ENCODE data around the gene ZMIZ1.

Gene ZMIZ1

DNA sequence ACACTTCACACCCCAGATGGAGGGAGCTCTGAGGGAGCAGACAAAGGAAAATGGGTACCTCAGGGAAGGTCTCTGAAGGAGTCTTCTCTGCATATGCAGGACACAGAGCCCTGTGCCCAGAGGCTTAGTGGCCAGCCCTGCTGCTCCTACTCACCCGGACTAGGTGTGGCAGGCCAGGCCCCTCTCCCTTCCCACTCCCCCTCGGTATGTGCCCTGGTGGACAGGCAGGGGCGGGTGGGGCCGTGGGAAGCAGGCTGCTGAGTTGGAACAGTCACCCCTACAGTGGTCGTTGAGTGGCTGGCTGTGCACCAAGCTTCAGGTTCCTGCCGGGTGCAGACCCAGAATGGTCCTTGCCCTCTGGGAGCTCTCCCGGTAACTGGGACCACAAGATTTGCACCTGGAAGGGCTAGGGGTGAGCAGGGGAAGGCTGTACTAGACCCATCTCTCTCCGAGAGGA, 68.6 kb downstream of the ZMIZ1 start:
- TF ChIP-seq, protein P1, sequence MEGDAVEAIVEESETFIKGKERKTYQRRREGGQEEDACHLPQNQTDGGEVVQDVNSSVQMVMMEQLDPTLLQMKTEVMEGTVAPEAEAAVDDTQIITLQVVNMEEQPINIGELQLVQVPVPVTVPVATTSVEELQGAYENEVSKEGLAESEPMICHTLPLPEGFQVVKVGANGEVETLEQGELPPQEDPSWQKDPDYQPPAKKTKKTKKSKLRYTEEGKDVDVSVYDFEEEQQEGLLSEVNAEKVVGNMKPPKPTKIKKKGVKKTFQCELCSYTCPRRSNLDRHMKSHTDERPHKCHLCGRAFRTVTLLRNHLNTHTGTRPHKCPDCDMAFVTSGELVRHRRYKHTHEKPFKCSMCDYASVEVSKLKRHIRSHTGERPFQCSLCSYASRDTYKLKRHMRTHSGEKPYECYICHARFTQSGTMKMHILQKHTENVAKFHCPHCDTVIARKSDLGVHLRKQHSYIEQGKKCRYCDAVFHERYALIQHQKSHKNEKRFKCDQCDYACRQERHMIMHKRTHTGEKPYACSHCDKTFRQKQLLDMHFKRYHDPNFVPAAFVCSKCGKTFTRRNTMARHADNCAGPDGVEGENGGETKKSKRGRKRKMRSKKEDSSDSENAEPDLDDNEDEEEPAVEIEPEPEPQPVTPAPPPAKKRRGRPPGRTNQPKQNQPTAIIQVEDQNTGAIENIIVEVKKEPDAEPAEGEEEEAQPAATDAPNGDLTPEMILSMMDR (conservative IDR thresholded peaks at IDR 0.05), result no peak
- TF ChIP-seq ZFX (IDR thresholded peaks at IDR 0.05), result no peak
- no peak overlapping the region for H3K27ac ChIP-seq

DNA sequence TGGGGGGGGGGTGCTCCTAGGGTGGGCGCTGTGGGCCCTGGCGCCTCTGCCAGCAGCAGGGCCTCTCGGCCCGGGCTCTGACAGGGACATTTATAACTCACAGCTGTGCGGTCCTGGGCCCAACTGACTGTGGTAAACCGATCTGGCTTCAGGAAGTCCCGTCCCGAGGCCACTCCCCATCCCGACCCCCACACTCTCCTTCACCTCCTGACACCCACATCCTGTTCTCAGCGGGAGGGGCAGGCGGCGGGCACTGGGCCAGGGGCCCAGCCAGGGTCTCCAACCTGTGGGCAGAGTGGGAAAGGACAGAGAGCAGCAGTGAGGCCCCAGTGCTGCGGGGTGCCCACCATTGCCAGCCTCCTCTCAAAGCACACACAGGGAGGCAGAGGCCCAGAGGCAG, 69.1 kb downstream of the ZMIZ1 start:
- H3K27ac ChIP-seq, result no peak overlapping the region
- TF ChIP-seq, protein P1 (conservative IDR thresholded peaks at IDR 0.05), result no peak
- no peak for TF ChIP-seq ZFX (IDR thresholded peaks at IDR 0.05)

DNA sequence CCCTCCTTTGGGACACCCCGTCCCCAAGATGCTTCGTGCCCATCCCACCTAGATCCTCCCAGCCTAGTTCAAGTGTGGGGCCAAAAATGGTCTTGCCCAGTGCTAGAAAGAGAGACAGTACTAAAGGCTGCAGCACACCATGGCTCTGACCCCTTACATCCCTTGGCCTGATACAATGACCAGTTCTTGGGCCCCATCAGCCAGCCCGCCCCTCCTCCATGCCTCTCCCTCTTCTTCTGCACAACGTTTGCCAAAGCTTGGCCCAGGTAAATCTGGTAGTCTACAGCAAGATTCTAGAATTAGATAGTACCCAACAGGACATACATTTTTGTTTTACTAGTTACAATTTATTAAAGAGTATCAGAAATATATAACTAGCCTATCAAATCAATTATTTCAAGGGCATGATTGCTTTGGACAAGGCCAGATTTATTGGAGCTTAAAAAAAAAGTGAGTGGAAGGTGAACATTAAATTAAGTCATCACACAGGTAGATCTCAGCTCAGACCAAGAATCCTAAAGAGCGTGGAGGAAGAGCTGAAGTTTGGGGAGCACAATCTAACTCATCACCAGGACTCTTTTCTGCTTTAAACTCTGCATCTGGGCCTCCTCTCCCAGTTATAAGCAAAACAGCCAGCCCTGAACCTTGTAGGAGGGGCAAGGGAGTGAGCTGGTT, 69.8 kb downstream of the ZMIZ1 start:
- H3K27ac ChIP-seq, result no peak overlapping the region
- TF ChIP-seq, protein P1 (conservative IDR thresholded peaks at IDR 0.05), result no peak

DNA sequence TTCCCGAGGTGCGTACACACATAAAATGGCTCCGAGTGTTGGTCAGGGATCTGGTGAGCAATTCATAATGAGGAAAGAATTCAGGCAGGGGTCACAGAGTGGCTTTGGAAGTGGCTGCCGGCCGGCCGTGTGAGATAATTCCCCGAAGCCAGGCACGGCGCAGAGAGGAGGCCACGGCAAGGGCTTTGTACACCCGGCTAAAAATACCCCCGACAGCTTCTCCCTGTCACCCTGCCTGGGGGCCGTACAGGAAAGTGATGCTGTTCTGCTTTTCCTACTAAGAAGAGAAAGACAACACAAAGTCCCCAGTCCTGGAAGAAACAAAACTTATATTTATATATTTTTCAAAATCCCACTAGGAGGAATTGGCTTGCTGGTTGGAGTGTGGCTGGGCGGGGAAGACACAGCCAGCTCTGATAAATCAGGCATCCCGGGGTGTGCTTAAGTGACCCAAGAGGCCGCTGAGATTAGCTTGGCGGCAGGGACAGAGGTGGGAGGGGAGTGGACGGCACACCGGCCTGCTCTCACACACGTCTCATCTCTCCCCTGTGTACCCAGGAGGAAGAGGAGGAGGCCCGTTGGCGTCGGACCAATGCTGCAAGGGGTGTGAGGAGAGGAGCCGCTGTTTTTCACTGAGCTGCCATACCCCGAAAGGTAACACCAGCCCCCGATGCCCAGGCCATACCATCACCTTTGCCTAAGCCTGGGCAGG, 70.5 kb downstream of the ZMIZ1 start:
- no peak overlapping the region for H3K27ac ChIP-seq
- TF ChIP-seq ZFX (IDR thresholded peaks at IDR 0.05), result no peak
- TF ChIP-seq, protein P1 (conservative IDR thresholded peaks at IDR 0.05), result no peak

DNA sequence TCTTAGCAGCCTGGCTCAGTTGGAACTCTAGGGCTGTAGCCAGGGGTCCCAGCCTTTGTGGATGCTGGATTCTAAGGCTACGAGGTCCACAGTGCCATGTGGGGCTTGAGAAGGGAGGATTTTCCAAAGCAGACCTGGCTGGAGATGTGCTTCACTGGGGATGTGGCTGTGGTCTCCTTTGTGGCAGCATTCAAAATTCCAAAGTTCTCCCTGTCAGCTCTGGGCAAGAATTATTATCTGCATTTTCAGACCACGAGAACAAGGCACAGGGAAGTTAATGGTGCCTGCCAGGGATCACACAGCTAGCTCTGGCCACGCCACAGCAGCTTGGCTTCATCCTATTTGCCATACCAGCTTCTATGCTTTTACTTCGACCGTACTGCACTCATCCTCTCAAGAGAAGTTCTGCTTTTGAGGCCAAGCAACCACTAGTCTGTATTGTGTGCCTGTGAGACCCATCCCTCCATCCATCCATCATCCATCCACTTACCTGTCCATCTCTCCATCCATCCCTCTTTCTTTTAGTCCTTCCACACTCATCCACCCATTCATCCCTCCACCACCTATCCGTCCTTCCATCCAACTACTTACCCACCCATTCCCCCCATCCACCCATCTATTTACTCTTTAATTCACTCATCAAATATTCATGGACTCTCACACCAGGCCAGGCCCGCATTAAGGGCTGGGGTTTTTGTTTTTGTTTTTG, 71.5 kb downstream of the ZMIZ1 start:
- TF ChIP-seq, protein P1 (conservative IDR thresholded peaks at IDR 0.05), result no peak
- no peak for TF ChIP-seq ZFX (IDR thresholded peaks at IDR 0.05)
- no peak overlapping the region for H3K27ac ChIP-seq

DNA sequence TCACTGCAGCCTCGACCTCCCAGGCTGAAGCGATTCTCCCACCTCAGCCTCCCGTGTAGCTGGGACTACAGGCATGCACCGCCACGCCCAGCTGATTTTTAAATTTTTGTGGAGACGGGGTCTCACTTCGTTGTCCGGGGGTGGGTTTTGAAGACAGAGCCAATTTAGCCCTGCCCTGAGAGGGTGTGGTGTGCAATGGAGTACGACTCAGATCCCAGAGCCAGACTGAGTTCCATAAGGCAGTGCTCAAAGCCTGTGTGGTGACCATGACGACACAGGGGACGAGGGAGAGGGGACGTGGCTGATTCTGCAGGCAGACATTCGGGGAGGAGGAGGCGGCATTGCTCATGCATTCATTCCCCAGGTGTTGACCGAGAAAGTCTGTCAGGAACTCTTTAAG, 72.1 kb downstream of the ZMIZ1 start:
- no peak overlapping the region for H3K27ac ChIP-seq
- no peak for TF ChIP-seq ZFX (IDR thresholded peaks at IDR 0.05)
- TF ChIP-seq, protein P1 (conservative IDR thresholded peaks at IDR 0.05), result no peak

DNA sequence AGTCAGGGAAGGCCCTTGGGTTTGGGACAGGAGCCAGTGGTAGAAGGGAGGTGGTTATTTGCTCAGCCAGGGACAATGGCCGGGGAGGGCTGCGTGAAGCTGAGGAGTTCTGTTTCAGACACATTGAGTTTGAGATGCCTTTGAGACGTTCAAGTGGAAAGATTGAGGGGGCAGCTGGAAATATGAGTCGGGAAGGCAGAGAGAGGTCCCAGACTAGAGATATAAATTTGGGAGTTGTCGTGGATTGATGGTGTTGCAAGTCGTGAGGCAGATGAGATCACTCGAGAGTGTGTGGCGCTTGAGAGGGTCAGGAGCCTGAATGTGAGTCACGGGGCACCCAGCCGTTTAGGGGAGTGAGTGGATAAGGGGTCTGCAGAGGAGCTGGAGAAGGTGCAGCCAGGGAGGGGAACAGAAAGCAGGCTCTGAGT, 73.3 kb downstream of the ZMIZ1 start:
- no peak overlapping the region for H3K27ac ChIP-seq
- TF ChIP-seq, protein P1 (conservative IDR thresholded peaks at IDR 0.05), result no peak
- TF ChIP-seq ZFX (IDR thresholded peaks at IDR 0.05), result no peak
